HG03521 (cell line): Measurements from ENCODE around the gene HIKESHI.
"Not testable (repeated sequence)": the region's sequence is repeated elsewhere in the genome, so short reads cannot be mapped to it uniquely, and the experiment has no call there.

Experiments
- ATAC-seq: cut with Tn5 transposase; IDR thresholded peaks from one replicate; pipeline ENCODE4 v1.9.1; 2021; ENCODE audit warnings: mild to moderate bottlenecking, moderate library complexity; ENCODE audit not compliant: unreplicated experiment

Gene HIKESHI

DNA sequence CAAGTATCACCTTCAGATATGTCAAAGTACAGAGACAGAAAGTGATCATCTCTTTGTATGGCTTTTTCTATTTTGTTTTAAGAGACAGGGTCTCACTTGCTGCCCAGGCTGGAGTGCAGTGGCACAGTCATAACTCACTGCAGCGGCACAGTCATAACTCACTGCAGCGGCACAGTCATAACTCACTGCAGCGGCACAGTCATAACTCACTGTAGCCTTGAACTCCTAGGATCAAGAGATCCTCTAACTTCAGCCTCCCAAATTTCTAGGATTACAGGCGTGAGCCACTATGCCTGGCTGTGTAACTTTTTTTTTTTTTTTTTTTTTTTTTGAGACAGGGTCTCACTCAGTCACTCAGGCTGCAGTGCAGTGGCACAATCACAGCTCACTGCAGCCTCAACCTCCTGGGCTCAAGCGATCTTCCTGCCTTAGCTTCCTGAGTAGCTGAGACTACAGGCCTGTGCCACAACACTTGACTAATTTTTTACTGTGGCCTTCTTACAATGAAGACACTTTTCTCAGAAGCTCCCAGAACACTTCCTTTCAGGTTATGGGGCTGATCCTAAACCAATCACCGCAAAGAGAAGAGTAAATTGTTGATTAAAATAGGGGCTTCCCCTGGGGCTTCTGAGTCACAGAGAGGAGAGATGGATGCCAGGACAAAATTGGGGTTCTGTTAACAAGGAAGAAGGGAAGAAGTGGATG is 9.0 kb upstream of the HIKESHI start:
- peak; percentile 65 for ATAC-seq

DNA sequence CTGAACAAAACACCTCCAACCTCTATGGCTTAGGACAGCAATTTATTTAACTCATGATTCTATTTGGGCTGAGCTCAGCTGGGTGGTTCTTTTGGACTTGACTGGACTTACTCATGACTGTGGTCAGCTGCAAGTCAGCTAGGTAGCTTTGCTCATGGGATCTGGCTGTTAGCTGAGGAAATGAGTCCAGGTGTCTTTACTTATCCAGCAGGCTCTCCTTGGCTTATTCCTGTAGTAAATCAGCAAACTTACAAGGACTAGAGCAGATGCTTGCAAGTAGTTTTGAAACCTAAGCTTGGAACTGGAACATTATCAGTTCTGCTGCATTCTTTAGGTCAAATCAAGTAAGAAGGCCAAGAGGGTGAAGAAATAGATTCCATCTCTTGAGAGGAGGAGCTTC is 8.0 kb upstream of the HIKESHI start:
- no peak for ATAC-seq

DNA sequence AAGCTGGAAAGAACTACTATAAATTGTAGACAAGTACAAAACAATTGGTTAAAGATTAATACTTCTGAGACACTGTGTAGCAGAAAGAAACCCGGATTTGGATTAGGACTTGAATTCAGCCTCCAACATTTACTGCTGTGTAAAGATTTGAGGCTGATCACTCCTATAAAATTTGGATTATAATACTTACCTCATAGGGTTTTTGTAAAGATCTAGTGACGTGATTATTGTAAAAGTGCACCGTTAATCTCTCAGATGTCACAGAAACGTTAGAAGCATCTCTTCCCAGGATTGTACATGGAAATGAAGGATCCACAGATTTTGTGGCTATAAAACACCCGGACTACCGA is 323 bp upstream of the HIKESHI start:
- ATAC-seq: no peak

DNA sequence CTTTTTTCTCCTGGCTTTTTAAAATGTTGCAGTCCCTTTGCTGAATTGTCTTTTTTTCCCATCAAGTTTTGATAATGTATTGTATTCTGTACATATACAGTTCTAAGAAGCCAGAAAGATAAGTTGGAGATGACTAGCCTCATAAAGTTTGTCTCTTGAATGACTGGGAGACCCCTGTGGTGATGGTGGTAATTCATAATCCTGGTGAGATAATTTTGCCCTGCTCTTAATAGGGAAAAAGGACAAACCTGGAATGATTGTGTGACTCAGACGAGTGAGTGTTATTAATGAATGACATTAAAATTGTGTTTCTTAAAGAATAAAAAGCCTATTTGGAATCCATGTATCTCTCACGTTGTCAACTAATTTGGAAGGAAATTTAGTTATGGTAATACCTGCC is 1.2 kb downstream of the HIKESHI start:
- no peak for ATAC-seq

DNA sequence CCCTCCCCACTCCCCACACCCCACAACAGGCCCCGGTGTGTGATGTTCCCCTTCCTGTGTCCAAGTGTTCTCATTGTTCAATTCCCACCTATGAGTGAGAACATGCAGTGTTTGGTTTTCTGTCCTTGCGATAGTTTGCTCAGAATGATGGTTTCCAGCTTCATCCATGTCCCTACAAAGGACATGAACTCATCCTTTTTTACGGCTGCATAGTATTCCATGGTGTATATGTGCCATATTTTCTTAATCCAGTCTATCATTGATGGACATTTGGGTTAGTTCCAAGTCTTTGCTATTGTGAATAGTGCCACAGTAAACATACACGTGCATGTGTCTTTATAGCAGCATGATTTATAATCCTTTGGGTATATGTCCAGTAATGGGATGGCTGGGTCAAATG is 6.7 kb downstream of the HIKESHI start:
- ATAC-seq: not testable (repeated sequence)

DNA sequence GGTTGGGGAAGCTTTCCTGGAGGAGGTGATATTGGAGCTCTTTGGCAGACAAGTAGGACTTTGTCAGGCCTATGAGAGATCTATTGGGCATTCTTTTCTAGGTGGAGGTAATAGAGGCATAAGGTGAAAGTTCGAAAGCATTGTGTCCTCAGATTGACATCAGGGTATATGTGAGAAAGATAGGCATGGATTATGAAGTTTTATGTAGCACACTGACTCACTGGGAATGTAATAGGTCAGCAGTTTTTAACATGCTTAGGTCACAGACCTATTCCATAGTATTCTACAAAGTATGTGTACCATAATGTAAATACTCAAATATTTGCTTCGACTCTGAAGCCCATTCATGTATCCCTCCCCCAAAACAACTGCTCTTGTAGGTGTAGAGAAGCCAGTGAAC is 11.8 kb downstream of the HIKESHI start:
- no peak for ATAC-seq

DNA sequence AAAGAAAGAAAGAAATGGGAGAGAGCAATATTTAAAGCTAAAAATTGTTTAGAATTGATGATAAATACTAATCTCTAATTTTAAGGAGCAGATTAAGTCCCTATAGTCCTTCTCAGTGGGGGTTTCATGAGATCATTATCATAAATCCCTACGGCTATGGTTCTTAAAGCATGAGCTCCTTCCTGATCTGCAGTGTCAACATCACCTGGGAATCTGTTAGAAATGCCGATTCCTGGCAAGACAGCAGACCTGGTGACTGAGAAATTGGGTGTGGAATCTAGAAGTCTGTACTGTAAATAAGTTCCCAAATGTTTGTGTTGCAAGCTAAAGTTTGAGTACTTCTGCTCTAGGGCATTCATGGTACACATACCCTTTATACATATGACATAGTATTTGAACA is 12.6 kb downstream of the HIKESHI start:
- ATAC-seq: no peak

DNA sequence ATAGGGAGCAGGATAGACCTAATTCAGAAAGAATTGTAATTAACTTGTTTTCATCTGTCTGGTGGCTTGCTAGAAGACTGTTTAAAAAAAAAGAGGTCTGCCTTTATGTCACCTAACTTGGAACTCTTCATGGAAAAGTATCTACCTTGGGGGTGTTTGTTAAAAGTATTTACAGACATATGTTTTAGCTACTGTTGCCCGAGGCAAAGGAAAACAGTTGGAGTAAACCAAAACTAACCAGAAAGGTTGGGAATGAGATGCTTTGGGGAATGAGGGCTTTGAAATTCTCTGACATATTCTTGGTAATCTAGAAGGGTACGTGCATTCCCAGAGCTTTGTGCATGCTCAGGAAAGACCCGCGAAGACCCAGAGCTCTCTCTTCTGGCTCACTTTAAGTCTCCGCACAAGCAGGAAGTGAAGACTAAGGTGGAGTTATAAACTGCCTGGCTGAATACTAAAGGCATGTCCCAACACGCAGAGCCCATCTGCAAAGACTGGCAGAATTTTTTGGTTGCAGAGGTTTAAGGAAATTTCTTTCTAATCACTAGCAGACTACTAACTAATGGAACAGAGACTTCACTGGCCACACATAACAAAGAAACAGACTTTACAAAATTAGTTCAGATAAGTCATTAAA is 33.2 kb downstream of the HIKESHI start:
- ATAC-seq: no peak

DNA sequence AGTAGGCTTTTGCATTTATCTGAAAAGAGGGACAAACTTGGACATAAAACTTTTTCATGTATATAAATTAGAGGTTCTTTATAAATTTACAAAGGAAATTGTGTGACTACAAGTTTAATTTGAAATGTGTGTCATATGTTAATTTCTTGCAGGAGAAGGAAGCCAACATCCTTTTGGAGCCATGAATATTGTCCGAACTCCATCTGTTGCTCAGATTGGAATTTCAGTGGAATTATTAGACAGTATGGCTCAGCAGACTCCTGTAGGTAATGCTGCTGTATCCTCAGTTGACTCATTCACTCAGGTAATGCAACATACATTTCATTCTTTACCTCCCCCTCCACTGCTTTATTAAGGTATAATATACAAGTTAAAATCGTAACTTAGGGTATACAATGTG is 35.2 kb downstream of the HIKESHI start:
- ATAC-seq: no peak

DNA sequence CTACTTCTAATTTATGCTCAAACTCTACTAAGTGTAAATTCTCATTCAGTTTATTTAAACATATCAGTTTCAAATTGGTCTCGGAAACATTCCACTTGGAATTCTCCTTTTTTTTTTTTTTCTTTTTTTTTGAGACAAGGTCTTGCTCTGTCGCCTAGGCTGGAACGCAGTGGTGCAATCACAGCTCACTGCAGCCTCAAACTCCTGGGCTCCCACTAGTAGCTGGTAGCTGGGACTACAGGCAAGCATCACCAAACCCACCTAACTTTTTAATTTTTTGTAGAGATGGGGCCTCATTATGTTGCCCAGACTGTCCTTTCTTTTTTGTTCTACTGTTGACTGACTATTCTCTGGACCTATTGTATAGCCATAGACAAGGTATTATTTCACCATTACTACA is 39.3 kb downstream of the HIKESHI start:
- no peak for ATAC-seq

DNA sequence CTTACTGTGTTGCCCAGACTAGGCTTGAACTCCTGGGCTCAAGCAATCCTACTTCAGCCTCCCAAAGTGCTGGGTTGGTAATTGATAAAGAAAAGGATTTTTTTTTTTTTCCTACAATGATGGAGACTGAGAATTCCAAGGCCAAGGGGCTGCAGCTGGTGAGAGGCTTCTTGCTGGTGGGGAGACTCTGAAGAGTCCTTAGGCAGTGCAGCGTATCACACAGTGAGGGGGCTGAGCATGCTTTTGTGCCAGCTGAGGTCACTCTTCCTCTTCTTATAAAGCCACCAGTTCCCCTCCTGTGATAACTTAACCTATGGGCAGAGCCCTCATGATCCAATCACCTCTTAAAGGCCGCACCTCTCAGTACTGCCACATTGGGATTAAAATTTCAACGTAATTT is 44.5 kb downstream of the HIKESHI start:
- ATAC-seq: no peak

DNA sequence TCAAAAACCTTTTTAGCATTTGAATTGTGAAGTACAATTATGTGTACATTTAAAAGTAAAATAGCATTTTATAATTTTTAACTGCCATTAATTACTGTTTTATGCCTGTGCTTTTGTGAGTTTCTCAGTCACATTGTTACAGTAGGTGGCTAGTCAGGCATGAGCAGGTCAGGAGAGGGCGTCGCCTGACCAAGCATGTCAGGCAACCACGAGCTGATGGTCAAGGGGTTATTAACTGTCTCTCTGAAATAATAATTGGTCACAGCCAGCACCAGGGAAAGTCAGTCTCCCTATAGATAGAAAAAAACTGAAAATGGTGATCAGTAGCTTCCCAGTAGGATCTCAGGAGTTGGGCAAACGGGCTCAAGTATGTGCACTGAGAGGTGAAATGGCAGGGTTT is 53.2 kb downstream of the HIKESHI start:
- no peak for ATAC-seq

DNA sequence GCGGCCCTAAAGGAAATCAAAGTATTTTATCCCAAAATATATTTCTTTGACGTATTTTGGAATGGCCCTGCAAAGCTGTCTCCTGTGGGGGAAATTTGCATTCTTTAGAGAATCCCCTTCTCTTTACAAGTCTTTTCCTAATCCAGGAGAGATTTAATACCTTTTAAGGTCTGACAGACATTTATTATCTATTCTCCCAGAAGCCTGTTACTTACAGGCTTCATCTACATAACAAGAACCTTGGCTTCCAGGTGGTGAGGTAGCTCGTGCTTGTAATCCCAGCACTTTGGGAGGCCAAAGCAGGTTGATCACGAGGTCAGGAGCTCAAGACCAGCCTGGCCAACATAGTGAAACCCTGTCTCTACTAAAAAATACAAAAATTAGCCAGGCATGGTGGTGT is 55.4 kb downstream of the HIKESHI start:
- ATAC-seq: not testable (repeated sequence)

DNA sequence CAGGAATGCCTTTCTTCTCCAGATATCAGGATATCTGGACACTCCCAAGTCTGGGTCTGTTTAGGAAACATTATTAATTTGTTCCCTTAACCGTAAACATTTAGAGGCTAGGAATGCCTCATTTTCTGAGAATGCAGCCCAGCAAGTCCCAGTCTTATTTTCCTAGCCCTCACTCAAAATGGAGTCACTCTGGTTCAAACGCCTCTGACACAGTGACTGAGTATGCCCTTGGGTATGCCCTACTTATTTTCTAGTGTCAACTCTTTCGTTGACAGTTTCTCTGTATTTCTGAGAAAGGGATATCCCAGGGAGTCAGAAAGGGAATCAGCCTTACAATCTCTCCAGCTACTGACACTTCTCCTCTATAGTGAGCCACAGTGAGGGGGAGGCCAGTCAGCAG is 56.7 kb downstream of the HIKESHI start:
- no peak for ATAC-seq

DNA sequence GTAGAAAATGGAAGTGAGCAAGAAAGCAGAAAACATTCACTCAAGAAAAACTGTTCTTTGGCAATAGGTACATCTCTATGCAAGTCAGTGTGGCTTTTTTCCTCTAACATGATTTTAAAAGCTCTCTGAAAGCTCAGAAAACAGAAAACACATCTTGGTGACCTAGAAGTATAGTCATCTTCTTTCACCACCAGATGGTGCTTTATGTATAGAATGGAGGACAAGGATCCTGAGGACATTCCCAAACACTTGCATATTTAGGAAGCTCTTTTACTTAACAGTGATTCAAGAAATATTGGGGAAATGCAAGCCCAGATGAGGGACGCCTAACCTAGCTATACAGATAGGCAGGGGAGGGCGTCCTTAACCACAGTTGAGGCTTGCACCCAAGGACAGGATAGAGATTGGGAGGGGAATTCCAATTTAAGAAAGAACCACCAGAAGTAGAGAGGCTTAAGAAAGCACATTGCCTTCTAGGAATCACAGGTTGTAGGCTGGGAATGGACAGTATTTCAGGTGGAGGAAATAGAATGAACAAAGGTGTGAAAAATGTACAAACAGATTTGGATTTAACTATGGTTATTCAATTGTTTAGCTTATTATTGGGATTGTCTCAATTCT is 58.8 kb downstream of the HIKESHI start:
- no peak for ATAC-seq

DNA sequence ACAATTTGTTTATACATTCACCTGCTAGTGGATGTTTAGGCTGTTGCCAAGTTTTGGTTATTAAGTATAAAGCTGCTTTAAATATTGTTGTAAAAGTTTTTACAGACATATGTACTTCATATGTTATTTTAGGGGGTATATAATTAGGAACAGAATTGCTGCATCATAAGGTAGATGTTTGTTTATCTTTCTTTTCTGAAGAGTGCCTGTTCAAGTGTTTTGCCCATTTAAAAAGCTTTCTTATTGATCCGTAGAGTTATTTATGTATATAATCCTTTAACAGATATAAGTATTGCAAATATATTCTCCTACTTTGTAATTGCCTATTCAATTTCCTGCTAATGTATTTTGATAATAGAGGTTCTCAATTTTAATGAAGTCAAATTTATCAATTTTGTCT is 61.4 kb downstream of the HIKESHI start:
- no peak for ATAC-seq

DNA sequence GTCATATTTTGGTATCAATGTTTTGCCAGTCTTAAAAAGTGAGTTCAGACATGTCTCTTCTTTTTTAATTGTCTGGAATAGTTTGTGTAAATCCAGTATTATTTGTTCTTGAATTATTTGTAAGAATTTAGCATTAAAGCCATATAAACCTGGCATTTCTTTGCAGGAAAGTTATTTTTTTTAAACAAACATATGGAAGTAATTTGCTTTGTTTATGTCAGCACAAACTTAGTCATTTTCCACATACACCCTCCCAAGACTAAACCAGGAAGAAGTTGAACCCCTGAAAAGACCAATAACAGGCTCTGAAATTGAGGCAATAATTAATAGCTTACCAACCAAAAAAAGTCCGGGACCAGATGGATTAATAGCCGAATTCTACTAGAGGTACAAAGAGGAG is 63.5 kb downstream of the HIKESHI start:
- no peak for ATAC-seq

DNA sequence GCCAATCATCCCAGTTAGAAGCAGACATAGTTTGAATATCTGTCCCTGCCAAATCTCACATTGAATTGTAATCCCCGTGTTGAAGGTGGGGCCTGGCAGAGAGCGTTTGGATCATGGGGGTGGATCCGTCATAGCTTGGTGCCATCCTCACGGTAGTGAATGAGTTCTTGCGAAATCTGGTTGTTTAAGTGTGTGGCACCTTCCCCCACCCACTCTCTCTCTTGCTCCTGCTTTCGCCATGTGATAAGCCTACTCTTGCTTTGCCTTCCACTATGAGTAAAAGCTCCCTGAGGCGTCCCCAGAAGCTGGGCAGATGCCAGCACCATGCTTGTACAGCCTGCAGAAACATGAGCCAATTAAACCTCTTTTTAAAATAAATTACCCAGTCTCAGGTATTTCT is 67.6 kb downstream of the HIKESHI start:
- no peak for ATAC-seq

DNA sequence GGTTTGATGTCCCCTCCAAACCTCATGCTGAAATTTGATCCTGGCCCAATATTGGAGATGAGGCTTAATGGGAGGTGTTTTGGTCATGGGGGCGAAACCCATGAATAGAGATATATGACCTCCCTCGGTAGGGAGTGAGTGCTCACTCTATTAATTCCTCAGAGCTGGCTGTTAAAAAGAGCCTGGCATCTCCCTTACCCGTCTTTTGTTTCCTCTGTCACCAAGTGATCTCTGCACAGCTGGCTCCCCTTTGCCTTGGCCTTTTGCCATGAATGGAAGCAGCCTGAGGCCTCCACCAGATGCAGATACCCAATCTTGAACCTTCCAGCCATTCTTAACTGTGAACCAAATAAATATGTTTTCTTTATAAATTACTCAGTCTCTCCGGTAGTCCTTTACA is 68.1 kb downstream of the HIKESHI start:
- ATAC-seq: no peak

DNA sequence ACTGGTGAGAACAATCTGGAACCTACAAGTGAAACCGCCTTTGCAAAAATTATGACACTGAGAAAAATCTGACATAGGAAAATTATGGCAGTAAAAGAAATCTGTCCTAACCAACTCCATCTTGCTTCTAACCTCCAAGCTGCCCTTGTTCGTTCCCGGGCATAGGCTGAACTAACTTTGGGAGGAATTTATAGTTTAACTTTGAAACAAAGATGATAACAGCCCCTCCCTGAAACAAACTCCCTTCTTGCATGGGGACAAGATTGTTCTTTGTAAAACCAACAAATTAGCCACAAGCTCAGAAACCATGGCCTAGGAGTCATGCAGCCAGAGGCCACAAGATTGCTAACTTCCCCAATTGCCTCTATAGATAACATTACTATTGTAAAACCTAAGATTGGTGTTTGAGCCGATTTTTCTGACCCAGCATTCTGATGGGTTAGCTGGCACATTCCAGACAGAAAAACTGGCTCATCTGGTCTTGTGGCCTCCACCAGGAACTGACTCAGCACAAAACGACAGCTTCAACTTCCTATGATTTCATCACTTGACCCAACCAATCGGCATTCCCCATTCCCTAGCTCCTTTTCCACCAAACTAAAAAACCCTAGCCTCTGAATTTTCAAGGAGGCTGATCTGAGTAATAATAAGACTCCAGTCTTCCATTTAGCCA is 69.0 kb downstream of the HIKESHI start:
- no peak for ATAC-seq

DNA sequence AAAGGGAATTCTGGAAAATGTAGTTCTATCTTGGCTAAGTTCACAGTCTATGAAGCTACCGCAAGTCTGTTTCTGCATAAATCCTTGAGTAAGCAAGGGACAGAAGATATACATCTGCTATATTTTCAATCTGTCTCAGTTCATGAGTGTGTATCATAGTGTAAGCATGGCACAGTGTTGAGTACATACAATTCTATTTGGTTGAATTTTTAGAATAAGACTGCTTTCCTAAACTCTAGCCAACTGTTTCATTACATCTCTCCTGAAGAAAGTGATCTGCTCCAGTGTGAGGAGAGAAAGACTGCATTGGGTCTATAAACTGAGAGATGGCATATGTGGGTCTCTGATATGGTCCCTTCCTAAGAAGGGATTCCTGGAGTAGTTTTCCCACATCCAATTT is 70.0 kb downstream of the HIKESHI start:
- no peak for ATAC-seq

DNA sequence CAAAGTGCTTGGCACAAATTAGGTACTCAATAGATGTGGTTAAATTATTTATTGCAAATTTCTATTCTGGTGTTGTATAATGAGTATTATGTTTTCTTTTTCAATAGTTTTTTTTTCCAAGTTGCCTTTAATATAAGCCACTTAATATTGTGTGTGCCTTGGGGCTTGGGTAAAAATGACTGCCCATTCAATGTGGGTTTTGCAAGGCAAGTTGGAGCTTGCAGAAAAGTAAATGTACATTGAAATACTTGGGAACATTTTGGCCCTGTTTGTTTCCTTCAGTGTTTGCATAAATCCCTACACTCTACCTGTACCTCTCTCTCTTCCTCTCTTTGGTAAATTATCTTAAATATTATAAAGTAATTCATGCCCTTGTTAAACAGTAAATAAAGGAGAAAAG is 70.5 kb downstream of the HIKESHI start:
- ATAC-seq: no peak
